Measurements from ENCODE around the gene RPL37.

- TF ChIP-seq POLR2A (IDR thresholded peaks at IDR 0.05) = no peak
- TF ChIP-seq CTCF (IDR thresholded peaks at IDR 0.05 in 4 of 5, conservative IDR thresholded peaks at IDR 0.05 in 1 of 5) = no peak
These were observed 53.1 kb downstream of the RPL37 start for GRCh38 chr5:40781843-40782409.

All from gastrocnemius medialis (tissue), 4 donors.